Liver (tissue), 9 donors: ENCODE data around the gene RPL13A. TPM values are rescaled to one million over a fixed set of nuclear protein-coding genes. Genes with fewer than 3 reads are reported as not detected.

Source experiments
- DNase-seq: peaks from one replicate; pipeline ENCODE4 v3.0.0-alpha.2; 2017; ENCODE audit warnings: low spot score
- H3K27ac ChIP-seq, 2 donors: one replicate each; pipeline ENCODE4 v1.7.0; 2013; ENCODE audit warnings: inconsistent platforms in 2 of 2, low read length in 2 of 2, control low read depth in 1 of 2, low read depth in 1 of 2, mild to moderate bottlenecking in 1 of 2
- H3K27me3 ChIP-seq, 4 donors: one replicate each; pipeline versions ENCODE4 v1.6.1 to v1.7.0; 2013; ENCODE audit warnings: low read length in 3 of 4, inconsistent platforms in 1 of 4, mild to moderate bottlenecking in 1 of 4, moderate library complexity in 1 of 4; ENCODE audit not compliant: control insufficient read depth in 4 of 4, insufficient read depth in 4 of 4
- H3K36me3 ChIP-seq, 4 donors: one replicate each; pipeline versions ENCODE4 v1.6.1 to v1.7.0; 2013; ENCODE audit warnings: low read length in 3 of 4, mild to moderate bottlenecking in 3 of 4, low read depth in 1 of 4, moderate library complexity in 1 of 4; ENCODE audit not compliant: control insufficient read depth in 4 of 4, insufficient read depth in 3 of 4
- H3K4me1 ChIP-seq, 4 donors: one replicate each; pipeline versions ENCODE4 v1.6.1 to v1.7.0; 2013; ENCODE audit warnings: low read length in 3 of 4, mild to moderate bottlenecking in 3 of 4, moderate library complexity in 1 of 4; ENCODE audit not compliant: control insufficient read depth in 4 of 4, insufficient read depth in 4 of 4
- H3K4me3 ChIP-seq, 3 donors: one replicate each; pipeline versions ENCODE4 v1.6.1 to v1.7.0; 2013; ENCODE audit warnings: low read length in 3 of 3, control low read depth in 1 of 3, low read depth in 1 of 3, mild to moderate bottlenecking in 1 of 3
- H3K9ac ChIP-seq, 2 donors: one replicate each; pipeline ENCODE4 v1.7.0; 2013; ENCODE audit warnings: low read length in 2 of 2, mild to moderate bottlenecking in 2 of 2, moderate library complexity in 2 of 2, control low read depth in 1 of 2, low read depth in 1 of 2
- H3K9me3 ChIP-seq, 4 donors: one replicate each; pipeline versions ENCODE4 v1.6.1 to v1.7.0; 2013; ENCODE audit warnings: low read length in 3 of 4; ENCODE audit not compliant: control insufficient read depth in 4 of 4
- EGR1 ChIP-seq, 2 donors: IDR thresholded peaks; 2 replicates each; pipeline ENCODE4 v1.6.1; 2016 to 2018; ENCODE audit warnings: antibody characterized with exemption in 2 of 2, low read depth in 2 of 2
- FOXA1 ChIP-seq: IDR thresholded peaks from 2 replicates; pipeline ENCODE4 v1.6.1; 2016; ENCODE audit warnings: antibody characterized with exemption
- FOXA2 ChIP-seq: IDR thresholded peaks from 2 replicates; pipeline ENCODE4 v1.6.1; 2016; ENCODE audit warnings: antibody characterized with exemption
- GABPA ChIP-seq, 2 donors: IDR thresholded peaks in 1 of 2; conservative IDR thresholded peaks in 1 of 2; 2 replicates each; pipeline ENCODE4 v1.6.1; 2016; ENCODE audit warnings: antibody characterized with exemption in 2 of 2, mild to moderate bottlenecking in 1 of 2, moderate library complexity in 1 of 2
- HNF4A ChIP-seq, 2 donors: conservative IDR thresholded peaks; 2 replicates each; pipeline ENCODE4 v1.6.1; 2016; ENCODE audit warnings: antibody characterized with exemption in 2 of 2, mild to moderate bottlenecking in 2 of 2
- JUND ChIP-seq, 2 donors: IDR thresholded peaks; 2 replicates each; pipeline ENCODE4 v1.6.1; 2016; ENCODE audit warnings: antibody characterized with exemption in 2 of 2
- SP1 ChIP-seq: IDR thresholded peaks from 2 replicates; pipeline ENCODE4 v1.6.1; 2018; ENCODE audit warnings: antibody characterized with exemption, mild to moderate bottlenecking
- TAF1 ChIP-seq: conservative IDR thresholded peaks from 2 replicates; pipeline ENCODE4 v1.6.1; 2016; ENCODE audit warnings: antibody characterized with exemption, mild to moderate bottlenecking
- YY1 ChIP-seq: IDR thresholded peaks from 2 replicates; pipeline ENCODE4 v1.6.1; 2016; ENCODE audit warnings: antibody characterized with exemption, mild to moderate bottlenecking
- WGBS: extraction: QIAGEN DNeasy Blood & Tissue Kit; methylation state at CpG from one replicate; pipeline ENCODE4 v1.1.7; 2013; 5-methylcytosine and 5-hydroxymethylcytosine counted together
- polyA plus RNA-seq, 2 donors: library from polyadenylated mRNA; stranded (reverse) in 1 of 2; unstranded in 1 of 2; fragments of 200-250 nt in 1 of 2; fragments of >200 nt in 1 of 2; fragmentation: Nextera tagmentation in 1 of 2; extraction: Ambion mirVana in 1 of 2; gene quantifications; one replicate each; pipeline versions ENCODE4 v1.2.1 to v1.2.3, GENCODE V29; 2013 to 2015
- total RNA-seq, 2 donors: library from RNA; depleted of rRNA; stranded (reverse); fragments of >200 nt; gene quantifications; one replicate each; pipeline ENCODE4 v1.2.3, GENCODE V29; 2014
- TF ChIP-seq, protein P1 (sequence below): IDR thresholded peaks from 2 replicates; pipeline ENCODE4 v1.6.1; 2016; ENCODE audit warnings: antibody characterized with exemption
- TF ChIP-seq, protein P2 (sequence below): IDR thresholded peaks from 2 replicates; pipeline ENCODE4 v1.6.1; 2016; ENCODE audit warnings: antibody characterized with exemption
- TF ChIP-seq, protein P3 (sequence below): fragments of 150-350 bp; IDR thresholded peaks from 2 replicates; pipeline ENCODE4 v1.5.1; 2017; ENCODE audit warnings: improper control_type of control experiment, low read depth, low read length; ENCODE audit not compliant: missing input control
- TF ChIP-seq, protein P4 (sequence below): IDR thresholded peaks from 2 replicates; pipeline ENCODE4 v1.6.1; 2016; ENCODE audit warnings: antibody characterized with exemption
- TF ChIP-seq, protein P5 (sequence below): IDR thresholded peaks from 2 replicates; pipeline ENCODE4 v1.6.1; 2016; ENCODE audit warnings: antibody characterized with exemption, mild to moderate bottlenecking
- donor health status: healthy.
- donor health status: healthy.
- donor health status: healthy.
- donor health status: healthy.
- donor health status: healthy.

RPL13A gene
- total and polyA plus RNA-seq, 4 donors, result 444 to 1,553 (median 746) TPM

DNA sequence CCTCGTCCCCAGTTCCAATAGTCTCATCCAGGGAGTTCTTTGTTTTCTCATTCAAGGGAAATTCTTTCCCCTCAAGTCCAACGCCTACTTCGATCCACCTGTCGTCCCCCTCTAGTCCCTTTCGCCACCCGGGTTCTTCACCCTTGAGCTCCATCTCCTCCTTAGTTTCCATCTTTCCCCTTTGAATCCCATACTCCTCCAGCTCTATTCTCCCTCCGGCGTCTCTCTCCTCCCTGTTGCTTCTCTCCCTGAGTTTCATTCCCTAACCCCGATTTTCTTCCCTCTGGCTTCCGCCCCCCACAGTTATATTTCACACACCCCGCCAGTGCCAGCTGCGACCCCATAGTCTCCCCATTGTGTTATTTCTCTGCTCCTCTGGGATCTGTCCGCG, 45.5 kb upstream of the RPL13A start:
- Histone ChIP-seq H3K4me1 (peaks cover 0 to 8% (median 3%) of the 10 kb centered on the region in 4 donors), H3K9me3 (no peaks in the 10 kb centered on the region), H3K9ac (no peak overlapping the region), H3K27me3 (peaks cover 0 to 3% (median 1%) of the 10 kb centered on the region in 4 donors), H3K4me3 (no peak overlapping the region), H3K36me3 (peaks cover 0 to 5% (median 4%) of the 10 kb centered on the region in 4 donors), H3K27ac (no peak overlapping the region)
- TF ChIP-seq GABPA (IDR thresholded peaks at IDR 0.05 in 1 of 2, conservative IDR thresholded peaks at IDR 0.05 in 1 of 2), result no peak
- TF ChIP-seq SP1, result no peak
- no peak for DNase-seq
- 33% methylated on average over 14 of the region's 14 CpGs for WGBS

DNA sequence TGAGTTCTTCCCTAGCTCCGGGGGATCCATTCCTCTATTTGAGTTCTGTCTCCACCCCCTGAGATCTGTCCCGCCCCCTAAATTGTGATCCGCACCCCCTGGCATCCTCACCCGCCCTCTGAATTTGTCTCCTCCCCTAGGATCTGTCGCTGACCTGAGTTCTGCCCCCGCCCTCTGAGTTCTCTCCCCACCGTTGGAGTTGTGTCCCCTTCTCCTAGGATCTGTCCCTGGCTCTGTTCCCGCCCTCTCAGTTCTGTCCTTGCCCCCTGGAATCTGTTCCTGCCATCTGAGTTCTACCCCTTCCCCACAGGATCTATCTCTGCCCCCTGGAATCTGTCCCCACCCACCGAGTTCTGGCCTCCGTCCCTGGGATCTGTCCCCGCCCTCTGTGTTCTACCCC, 45.1 kb upstream of the RPL13A start:
- no peak for DNase-seq
- peaks cover 0 to 7% (median 5%) of the 10 kb centered on the region in 4 donors for H3K36me3 ChIP-seq
- no peaks in the 10 kb centered on the region for H3K9me3 ChIP-seq
- peak overlapping the region in 1 of 3 donors; percentile 60 for H3K4me3 ChIP-seq
- TF ChIP-seq, protein P1, sequence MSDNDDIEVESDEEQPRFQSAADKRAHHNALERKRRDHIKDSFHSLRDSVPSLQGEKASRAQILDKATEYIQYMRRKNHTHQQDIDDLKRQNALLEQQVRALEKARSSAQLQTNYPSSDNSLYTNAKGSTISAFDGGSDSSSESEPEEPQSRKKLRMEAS, result no peak
- TF ChIP-seq SP1, result no peak
- TF ChIP-seq EGR1 (IDR thresholded peaks at IDR 0.05; ENCODE audit: low read depth in 2 of 2), result no peak
- no peak for TF ChIP-seq JUND (IDR thresholded peaks at IDR 0.05)
- no peak for TF ChIP-seq HNF4A (conservative IDR thresholded peaks at IDR 0.05)
- no peak for TF ChIP-seq YY1
- TF ChIP-seq, protein P2, sequence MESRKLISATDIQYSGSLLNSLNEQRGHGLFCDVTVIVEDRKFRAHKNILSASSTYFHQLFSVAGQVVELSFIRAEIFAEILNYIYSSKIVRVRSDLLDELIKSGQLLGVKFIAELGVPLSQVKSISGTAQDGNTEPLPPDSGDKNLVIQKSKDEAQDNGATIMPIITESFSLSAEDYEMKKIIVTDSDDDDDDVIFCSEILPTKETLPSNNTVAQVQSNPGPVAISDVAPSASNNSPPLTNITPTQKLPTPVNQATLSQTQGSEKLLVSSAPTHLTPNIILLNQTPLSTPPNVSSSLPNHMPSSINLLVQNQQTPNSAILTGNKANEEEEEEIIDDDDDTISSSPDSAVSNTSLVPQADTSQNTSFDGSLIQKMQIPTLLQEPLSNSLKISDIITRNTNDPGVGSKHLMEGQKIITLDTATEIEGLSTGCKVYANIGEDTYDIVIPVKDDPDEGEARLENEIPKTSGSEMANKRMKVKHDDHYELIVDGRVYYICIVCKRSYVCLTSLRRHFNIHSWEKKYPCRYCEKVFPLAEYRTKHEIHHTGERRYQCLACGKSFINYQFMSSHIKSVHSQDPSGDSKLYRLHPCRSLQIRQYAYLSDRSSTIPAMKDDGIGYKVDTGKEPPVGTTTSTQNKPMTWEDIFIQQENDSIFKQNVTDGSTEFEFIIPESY, result no peak
- no peak for TF ChIP-seq FOXA1
- TF ChIP-seq TAF1, result no peak
- TF ChIP-seq, protein P3, sequence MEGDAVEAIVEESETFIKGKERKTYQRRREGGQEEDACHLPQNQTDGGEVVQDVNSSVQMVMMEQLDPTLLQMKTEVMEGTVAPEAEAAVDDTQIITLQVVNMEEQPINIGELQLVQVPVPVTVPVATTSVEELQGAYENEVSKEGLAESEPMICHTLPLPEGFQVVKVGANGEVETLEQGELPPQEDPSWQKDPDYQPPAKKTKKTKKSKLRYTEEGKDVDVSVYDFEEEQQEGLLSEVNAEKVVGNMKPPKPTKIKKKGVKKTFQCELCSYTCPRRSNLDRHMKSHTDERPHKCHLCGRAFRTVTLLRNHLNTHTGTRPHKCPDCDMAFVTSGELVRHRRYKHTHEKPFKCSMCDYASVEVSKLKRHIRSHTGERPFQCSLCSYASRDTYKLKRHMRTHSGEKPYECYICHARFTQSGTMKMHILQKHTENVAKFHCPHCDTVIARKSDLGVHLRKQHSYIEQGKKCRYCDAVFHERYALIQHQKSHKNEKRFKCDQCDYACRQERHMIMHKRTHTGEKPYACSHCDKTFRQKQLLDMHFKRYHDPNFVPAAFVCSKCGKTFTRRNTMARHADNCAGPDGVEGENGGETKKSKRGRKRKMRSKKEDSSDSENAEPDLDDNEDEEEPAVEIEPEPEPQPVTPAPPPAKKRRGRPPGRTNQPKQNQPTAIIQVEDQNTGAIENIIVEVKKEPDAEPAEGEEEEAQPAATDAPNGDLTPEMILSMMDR, result no peak
- TF ChIP-seq, protein P4, sequence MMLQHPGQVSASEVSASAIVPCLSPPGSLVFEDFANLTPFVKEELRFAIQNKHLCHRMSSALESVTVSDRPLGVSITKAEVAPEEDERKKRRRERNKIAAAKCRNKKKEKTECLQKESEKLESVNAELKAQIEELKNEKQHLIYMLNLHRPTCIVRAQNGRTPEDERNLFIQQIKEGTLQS, result no peak
- TF ChIP-seq FOXA2, result no peak
- TF ChIP-seq GABPA (IDR thresholded peaks at IDR 0.05 in 1 of 2, conservative IDR thresholded peaks at IDR 0.05 in 1 of 2), result no peak
- TF ChIP-seq, protein P5, sequence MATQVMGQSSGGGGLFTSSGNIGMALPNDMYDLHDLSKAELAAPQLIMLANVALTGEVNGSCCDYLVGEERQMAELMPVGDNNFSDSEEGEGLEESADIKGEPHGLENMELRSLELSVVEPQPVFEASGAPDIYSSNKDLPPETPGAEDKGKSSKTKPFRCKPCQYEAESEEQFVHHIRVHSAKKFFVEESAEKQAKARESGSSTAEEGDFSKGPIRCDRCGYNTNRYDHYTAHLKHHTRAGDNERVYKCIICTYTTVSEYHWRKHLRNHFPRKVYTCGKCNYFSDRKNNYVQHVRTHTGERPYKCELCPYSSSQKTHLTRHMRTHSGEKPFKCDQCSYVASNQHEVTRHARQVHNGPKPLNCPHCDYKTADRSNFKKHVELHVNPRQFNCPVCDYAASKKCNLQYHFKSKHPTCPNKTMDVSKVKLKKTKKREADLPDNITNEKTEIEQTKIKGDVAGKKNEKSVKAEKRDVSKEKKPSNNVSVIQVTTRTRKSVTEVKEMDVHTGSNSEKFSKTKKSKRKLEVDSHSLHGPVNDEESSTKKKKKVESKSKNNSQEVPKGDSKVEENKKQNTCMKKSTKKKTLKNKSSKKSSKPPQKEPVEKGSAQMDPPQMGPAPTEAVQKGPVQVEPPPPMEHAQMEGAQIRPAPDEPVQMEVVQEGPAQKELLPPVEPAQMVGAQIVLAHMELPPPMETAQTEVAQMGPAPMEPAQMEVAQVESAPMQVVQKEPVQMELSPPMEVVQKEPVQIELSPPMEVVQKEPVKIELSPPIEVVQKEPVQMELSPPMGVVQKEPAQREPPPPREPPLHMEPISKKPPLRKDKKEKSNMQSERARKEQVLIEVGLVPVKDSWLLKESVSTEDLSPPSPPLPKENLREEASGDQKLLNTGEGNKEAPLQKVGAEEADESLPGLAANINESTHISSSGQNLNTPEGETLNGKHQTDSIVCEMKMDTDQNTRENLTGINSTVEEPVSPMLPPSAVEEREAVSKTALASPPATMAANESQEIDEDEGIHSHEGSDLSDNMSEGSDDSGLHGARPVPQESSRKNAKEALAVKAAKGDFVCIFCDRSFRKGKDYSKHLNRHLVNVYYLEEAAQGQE, result no peak
- peaks cover 0 to 8% (median 3%) of the 10 kb centered on the region in 4 donors for H3K4me1 ChIP-seq
- peaks cover 0 to 3% (median 1%) of the 10 kb centered on the region in 4 donors for H3K27me3 ChIP-seq
- 8% methylated on average over 11 of the region's 11 CpGs for WGBS
- H3K9ac ChIP-seq, result no peak overlapping the region
- no peak overlapping the region for H3K27ac ChIP-seq
